H9 (cell line): ENCODE measurements around the gene HUS1B. TPM values are rescaled to one million over a fixed set of nuclear protein-coding genes. Genes with fewer than 3 reads are reported as not detected.

ENCODE experiments used
- DNase-seq: peaks from one replicate; pipeline ENCODE4 v3.0.0-alpha.2; 2017
- H2AFZ ChIP-seq: one replicate; pipeline ENCODE4 v1.6.1; 2013; ENCODE audit warnings: mild to moderate bottlenecking, low read length, control low read depth, moderate library complexity
- H2AK5ac ChIP-seq: 2 replicates; pipeline ENCODE4 v1.6.1; 2013; ENCODE audit warnings: low read length, control low read depth, mixed read lengths; ENCODE audit not compliant: insufficient read length
- H2BK120ac ChIP-seq: one replicate; pipeline ENCODE4 v1.6.1; 2013; ENCODE audit warnings: low read depth, mild to moderate bottlenecking, low read length, control low read depth, inconsistent platforms; ENCODE audit not compliant: poor library complexity, severe bottlenecking
- H2BK12ac ChIP-seq: 2 replicates; pipeline ENCODE4 v1.6.1; 2013; ENCODE audit warnings: low read length, control low read depth, mixed read lengths, low read depth; ENCODE audit not compliant: insufficient read length
- H2BK15ac ChIP-seq: 2 replicates; pipeline ENCODE4 v1.6.1; 2013; ENCODE audit warnings: low read depth, low read length, control low read depth
- H2BK20ac ChIP-seq: one replicate; pipeline ENCODE4 v1.6.1; 2013; ENCODE audit warnings: low read depth, mild to moderate bottlenecking, low read length, control low read depth, inconsistent platforms; ENCODE audit not compliant: poor library complexity, severe bottlenecking
- H2BK5ac ChIP-seq: 2 replicates; pipeline ENCODE4 v1.6.1; 2013; ENCODE audit warnings: low read length, control low read depth, mixed read lengths; ENCODE audit not compliant: insufficient read length
- H3K14ac ChIP-seq: 2 replicates; pipeline ENCODE4 v1.6.1; 2013; ENCODE audit warnings: low read length, control low read depth; ENCODE audit not compliant: insufficient read depth
- H3K18ac ChIP-seq: 2 replicates; pipeline ENCODE4 v1.6.1; 2013; ENCODE audit warnings: low read depth, mild to moderate bottlenecking, mixed read lengths, low read length, control low read depth; ENCODE audit not compliant: insufficient read length
- H3K23ac ChIP-seq: 2 replicates; pipeline ENCODE4 v1.6.1; 2013; ENCODE audit warnings: low read length, control low read depth, mixed read lengths, low read depth; ENCODE audit not compliant: insufficient read length
- H3K23me2 ChIP-seq: 2 replicates; pipeline ENCODE4 v1.6.1; 2013; ENCODE audit warnings: low read depth, mild to moderate bottlenecking, mixed read lengths, low read length, control low read depth; ENCODE audit not compliant: insufficient read length, poor library complexity, severe bottlenecking
- H3K27ac ChIP-seq: 2 replicates; pipeline ENCODE4 v1.5.1; 2013; ENCODE audit warnings: low read length, control low read depth, mixed read lengths, low read depth; ENCODE audit not compliant: insufficient read length
- H3K27me3 ChIP-seq: 2 replicates; pipeline ENCODE4 v1.6.1; 2013; ENCODE audit warnings: low read length, control low read depth, inconsistent platforms; ENCODE audit not compliant: insufficient read depth
- H3K4ac ChIP-seq: 2 replicates; pipeline ENCODE4 v1.6.1; 2013; ENCODE audit warnings: low read depth, mild to moderate bottlenecking, control low read depth, inconsistent platforms, low read length, moderate library complexity
- H3K4me1 ChIP-seq: 2 replicates; pipeline ENCODE4 v1.6.1; 2013; ENCODE audit warnings: low read length, control low read depth, inconsistent platforms; ENCODE audit not compliant: insufficient read depth
- H3K4me2 ChIP-seq: 2 replicates; pipeline ENCODE4 v1.6.1; 2013; ENCODE audit warnings: low read length, control low read depth, mixed read lengths; ENCODE audit not compliant: insufficient read length, insufficient read depth
- H3K56ac ChIP-seq: 2 replicates; pipeline ENCODE4 v1.6.1; 2013; ENCODE audit warnings: low read depth, mild to moderate bottlenecking, mixed read lengths, low read length, control low read depth; ENCODE audit not compliant: insufficient read length
- H3K79me1 ChIP-seq: 2 replicates; pipeline ENCODE4 v1.6.1; 2013; ENCODE audit warnings: low read depth, mild to moderate bottlenecking, moderate library complexity, low read length, control low read depth, inconsistent platforms; ENCODE audit not compliant: insufficient read depth, poor library complexity, severe bottlenecking
- H3K79me2 ChIP-seq: 2 replicates; pipeline ENCODE4 v1.6.1; 2013; ENCODE audit warnings: low read length, control low read depth, inconsistent platforms; ENCODE audit not compliant: insufficient read depth
- H3K9ac ChIP-seq: 2 replicates; pipeline ENCODE4 v1.6.1; 2013; ENCODE audit warnings: low read length, control low read depth, mixed read lengths; ENCODE audit not compliant: insufficient read length; ENCODE audit errors: extremely low read depth
- H3K9me3 ChIP-seq: one replicate; pipeline ENCODE4 v1.6.1; 2013; ENCODE audit warnings: low read depth, low read length, inconsistent platforms; ENCODE audit not compliant: control insufficient read depth
- H3T11ph ChIP-seq: one replicate; pipeline ENCODE4 v1.6.1; 2013; ENCODE audit warnings: mild to moderate bottlenecking, low read length, control low read depth, inconsistent platforms
- H4K20me1 ChIP-seq: one replicate; pipeline ENCODE4 v1.6.1; 2013; ENCODE audit not compliant: control insufficient read depth, insufficient read length, insufficient read depth
- H4K5ac ChIP-seq: 2 replicates; pipeline ENCODE4 v1.6.1; 2013; ENCODE audit warnings: low read depth, mild to moderate bottlenecking, mixed read lengths, low read length, control low read depth; ENCODE audit not compliant: insufficient read length
- H4K8ac ChIP-seq: replicated peaks from 2 replicates; pipeline ENCODE4 v1.6.1; 2013; ENCODE audit warnings: low read length, control low read depth, mixed read lengths, low read depth; ENCODE audit not compliant: insufficient read length
- H4K91ac ChIP-seq: 2 replicates; pipeline ENCODE4 v1.6.1; 2013; ENCODE audit warnings: low read depth, mild to moderate bottlenecking, moderate library complexity, mixed read lengths, low read length, control low read depth; ENCODE audit not compliant: insufficient read length
- H3K27ac Mint-ChIP-seq, 3 experiments: 2 replicates in 2 of 3; 3 replicates in 1 of 3; pipeline ENCODE4 v1.8.0; 2020 to 2021; ENCODE audit warnings: mixed read lengths in 3 of 3, mild to moderate bottlenecking in 1 of 3, moderate library complexity in 1 of 3
- H3K27me3 Mint-ChIP-seq: 2 replicates; pipeline ENCODE4 v1.8.0; 2021; ENCODE audit warnings: low read depth, mild to moderate bottlenecking, moderate library complexity, mixed read lengths
- H3K36me3 Mint-ChIP-seq, 3 experiments: 2 replicates in 2 of 3; 3 replicates in 1 of 3; pipeline ENCODE4 v1.8.0; 2020 to 2021; ENCODE audit warnings: low read depth in 3 of 3, mixed read lengths in 3 of 3; ENCODE audit not compliant: insufficient read depth in 1 of 3
- H3K4me1 Mint-ChIP-seq, 2 experiments: 2 replicates each; pipeline ENCODE4 v1.8.0; 2020; ENCODE audit warnings: mixed read lengths in 2 of 2
- H3K4me3 Mint-ChIP-seq, 2 experiments: 2 replicates in 1 of 2; 3 replicates in 1 of 2; pipeline ENCODE4 v1.8.0; 2020 to 2021; ENCODE audit warnings: mild to moderate bottlenecking in 2 of 2, mixed read lengths in 2 of 2, moderate library complexity in 1 of 2
- H3K9me3 Mint-ChIP-seq, 2 experiments: 2 replicates in 1 of 2; 3 replicates in 1 of 2; pipeline ENCODE4 v1.8.0; 2020; ENCODE audit warnings: mild to moderate bottlenecking in 2 of 2, mixed read lengths in 2 of 2, moderate library complexity in 1 of 2
- CTCF ChIP-seq: fragments of 200-600 bp; sonication (generic); conservative IDR thresholded peaks from 3 replicates; pipeline ENCODE4 v1.8.0; 2021; ENCODE audit warnings: antibody characterized with exemption, mild to moderate bottlenecking
- WGBS: extraction: QIAGEN DNeasy Blood & Tissue Kit; methylation state at CpG from one replicate; pipeline ENCODE4 v1.1.7; 2013; ENCODE audit warnings: missing lambda C conversion rate, low lambda C conversion rate, mixed read lengths; ENCODE audit not compliant: insufficient read length; ENCODE audit errors: extremely low coverage; 5-methylcytosine and 5-hydroxymethylcytosine counted together
- total RNA-seq: library from RNA; stranded (reverse); gene quantifications from 2 replicates; pipeline ENCODE4 v1.2.1, GENCODE V29; 2021

The HUS1B gene
- total RNA-seq, 1 experiment from 2014 or later = 0.96 TPM

GRCh38 chr6:610882-611281 is 46.0 kb downstream of the HUS1B start:
- H3K23me2 ChIP-seq = no peaks in the 10 kb centered on the region
- no peak overlapping the region for H2AK5ac ChIP-seq
- no peak overlapping the region for H3K4ac ChIP-seq
- no peak overlapping the region for H4K91ac ChIP-seq
- H3K27me3 ChIP-seq = no peaks in the 10 kb centered on the region
- no peak for DNase-seq
- no peaks in the 10 kb centered on the region for H3K27me3 Mint-ChIP-seq
- H4K20me1 ChIP-seq = no peaks in the 10 kb centered on the region
- no peak for TF ChIP-seq CTCF
- H2BK15ac ChIP-seq = no peak overlapping the region
- no peak overlapping the region for H2BK20ac ChIP-seq
- no peaks in the 10 kb centered on the region for H3K9me3 ChIP-seq
- H2AFZ ChIP-seq = no peak overlapping the region
- H3K4me3 Mint-ChIP-seq = no peak overlapping the region
- no peak overlapping the region for H2BK5ac ChIP-seq
- no peak overlapping the region for H2BK12ac ChIP-seq
- peak overlapping the region in 2 of 3 experiments; percentile 41 to 75; a peak in 3 of 7 replicates for H3K27ac Mint-ChIP-seq
- H3K9ac ChIP-seq = no peak overlapping the region
- no peak overlapping the region for H4K8ac ChIP-seq
- no peak overlapping the region for H3K23ac ChIP-seq
- H4K5ac ChIP-seq = no peak overlapping the region
- H3K56ac ChIP-seq = no peak overlapping the region
- no peaks in the 10 kb centered on the region for H3K79me1 ChIP-seq
- no peaks in the 10 kb centered on the region for H3K4me1 Mint-ChIP-seq
- peaks cover 12 to 29% (median 28%) of the 10 kb centered on the region in 3 experiments for H3K36me3 Mint-ChIP-seq
- WGBS = no CpG with 5 or more reads among the region's 2 CpGs
- H2BK120ac ChIP-seq = no peak overlapping the region
- no peaks in the 10 kb centered on the region for H3K9me3 Mint-ChIP-seq
- H3K14ac ChIP-seq = no peak overlapping the region
- no peaks in the 10 kb centered on the region for H3K79me2 ChIP-seq
- H3K4me1 ChIP-seq = no peaks in the 10 kb centered on the region
- H3K27ac ChIP-seq = no peak overlapping the region
- no peak overlapping the region for H3K4me2 ChIP-seq
- no peak overlapping the region for H3K18ac ChIP-seq
- no peak overlapping the region for H3T11ph ChIP-seq
